GM18520 (cell line): ENCODE measurements around the gene STUM.

Experiments used
- ATAC-seq: cut with Tn5 transposase; IDR thresholded peaks from one replicate; pipeline ENCODE4 v1.9.1; 2021; ENCODE audit not compliant: unreplicated experiment

Gene STUM

GRCh38 chr1:226624526-226624925 lies 76.0 kb downstream of the STUM start:
- ATAC-seq = no peak

GRCh38 chr1:226625326-226625725 lies 76.8 kb downstream of the STUM start:
- ATAC-seq = no peak

- ATAC-seq = no peak
These were observed 77.4 kb downstream of the STUM start for GRCh38 chr1:226625832-226626576.

GRCh38 chr1:226626577-226626956 lies 78.0 kb downstream of the STUM start:
- peak; percentile 78 for ATAC-seq

- ATAC-seq = no peak
These were observed 78.6 kb downstream of the STUM start for GRCh38 chr1:226627050-226627755.

GRCh38 chr1:226627924-226628611 lies 79.5 kb downstream of the STUM start:
- no peak for ATAC-seq

- no peak for ATAC-seq
These were observed 80.1 kb downstream of the STUM start for GRCh38 chr1:226628612-226629155.

GRCh38 chr1:226629210-226629895 lies 80.8 kb downstream of the STUM start:
- no peak for ATAC-seq

GRCh38 chr1:226629896-226630550 lies 81.5 kb downstream of the STUM start:
- no peak for ATAC-seq

- ATAC-seq = no peak
These were observed 82.0 kb downstream of the STUM start for GRCh38 chr1:226630592-226630991.

- ATAC-seq = no peak
These were observed 82.9 kb downstream of the STUM start for GRCh38 chr1:226631229-226632000.

- no peak for ATAC-seq
These were observed 83.8 kb downstream of the STUM start for GRCh38 chr1:226632169-226632879.

GRCh38 chr1:226632922-226633351 lies 84.4 kb downstream of the STUM start:
- ATAC-seq = no peak

- peak; percentile 6 for ATAC-seq
These were observed 85.1 kb downstream of the STUM start for GRCh38 chr1:226633541-226634165.

- ATAC-seq = peak; percentile 67
These were observed 85.6 kb downstream of the STUM start for GRCh38 chr1:226634166-226634588.

GRCh38 chr1:226634611-226635246 lies 86.2 kb downstream of the STUM start:
- no peak for ATAC-seq

GRCh38 chr1:226635456-226635941 lies 86.9 kb downstream of the STUM start:
- ATAC-seq = no peak

- ATAC-seq = no peak
These were observed 88.2 kb downstream of the STUM start for GRCh38 chr1:226636847-226637096.
